Activated T-helper 9 cell treated with anti-CD3 and anti-CD28 coated beads, Interleukin-2, amount 50 U/mL, for 16 hours (primary cell): ENCODE data around the gene GPR161.

Source experiments
- DNase-seq: peaks from one replicate; pipeline ENCODE4 v3.0.0-alpha.2; 2020; ENCODE audit warnings: low read depth

Gene GPR161

DNA sequence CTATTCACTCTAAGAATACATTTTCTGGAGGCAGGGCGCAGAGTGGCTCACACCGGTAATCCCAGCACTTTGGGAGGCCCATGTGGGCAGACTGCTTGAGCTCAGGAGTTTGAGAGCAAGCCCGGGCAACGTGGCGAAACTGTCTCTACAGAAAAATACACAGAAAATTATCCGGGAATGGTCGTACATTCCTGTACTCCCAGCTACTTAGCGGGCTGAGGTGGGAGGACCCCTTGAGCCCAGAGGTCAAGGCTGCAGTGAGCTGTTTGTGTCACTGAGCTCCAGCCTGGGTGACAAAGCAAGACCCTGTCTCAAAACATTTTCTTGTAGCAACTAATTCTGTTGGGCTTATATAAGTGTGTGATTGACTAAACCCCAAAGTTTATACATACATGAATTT is 30.5 kb downstream of the GPR161 start:
- DNase-seq, result no peak

DNA sequence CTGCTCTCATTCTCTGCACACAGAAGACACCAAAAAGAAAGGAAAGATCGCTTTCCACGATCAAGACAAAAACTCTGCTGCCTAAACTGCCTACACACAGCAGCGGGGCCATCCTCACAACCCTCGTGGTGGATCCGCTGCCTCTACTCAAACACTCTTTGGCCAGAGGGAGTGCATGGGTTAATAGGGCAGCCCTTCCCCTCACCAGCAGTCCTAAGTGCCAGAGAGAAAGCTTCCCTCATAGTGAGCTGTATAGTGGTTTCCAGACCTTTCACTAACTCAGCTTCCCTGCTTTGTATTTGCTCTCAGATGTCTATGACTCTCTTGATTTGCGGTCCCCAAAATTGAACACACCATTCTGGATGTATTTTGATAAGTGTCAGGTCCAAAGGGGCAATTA is 30.9 kb downstream of the GPR161 start:
- DNase-seq, result no peak

DNA sequence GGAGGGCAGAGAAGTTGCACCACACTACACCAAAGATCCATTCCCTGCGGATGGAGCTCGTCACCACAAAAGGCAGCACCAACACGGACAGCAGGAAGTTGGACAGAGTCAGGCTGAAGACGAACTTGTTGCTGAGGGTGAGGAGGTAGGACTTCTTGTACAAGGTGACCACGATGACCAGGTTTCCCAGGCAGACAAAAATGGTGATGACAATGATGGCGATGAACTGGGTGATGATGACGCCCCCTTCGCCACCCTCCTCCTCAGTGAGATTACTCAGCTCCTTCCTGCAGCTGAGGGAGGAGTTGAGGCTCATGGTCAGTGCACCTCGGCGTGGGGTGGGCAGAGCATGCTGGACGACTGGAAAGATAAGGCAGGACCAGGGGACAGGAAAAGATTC is 32.2 kb downstream of the GPR161 start:
- no peak for DNase-seq

DNA sequence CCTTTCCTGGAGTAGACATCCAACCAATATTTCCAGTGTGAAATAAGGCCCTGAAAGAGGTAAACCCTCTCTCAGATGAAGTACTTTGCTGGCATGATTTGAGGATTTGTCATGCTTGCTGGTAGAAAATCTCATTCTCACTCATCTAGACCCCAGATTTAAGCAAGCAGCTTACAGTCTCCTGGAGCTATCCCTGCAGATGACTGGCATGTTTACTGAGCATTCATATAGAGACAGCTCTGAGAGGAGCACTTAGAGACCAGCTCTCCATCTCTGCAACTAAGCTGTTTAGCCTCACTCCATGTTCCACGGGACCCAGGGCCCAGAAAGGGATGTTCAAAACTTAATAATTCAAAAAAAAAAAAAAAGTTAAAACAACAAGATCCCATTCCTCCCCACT is 34.2 kb downstream of the GPR161 start:
- DNase-seq, result no peak

DNA sequence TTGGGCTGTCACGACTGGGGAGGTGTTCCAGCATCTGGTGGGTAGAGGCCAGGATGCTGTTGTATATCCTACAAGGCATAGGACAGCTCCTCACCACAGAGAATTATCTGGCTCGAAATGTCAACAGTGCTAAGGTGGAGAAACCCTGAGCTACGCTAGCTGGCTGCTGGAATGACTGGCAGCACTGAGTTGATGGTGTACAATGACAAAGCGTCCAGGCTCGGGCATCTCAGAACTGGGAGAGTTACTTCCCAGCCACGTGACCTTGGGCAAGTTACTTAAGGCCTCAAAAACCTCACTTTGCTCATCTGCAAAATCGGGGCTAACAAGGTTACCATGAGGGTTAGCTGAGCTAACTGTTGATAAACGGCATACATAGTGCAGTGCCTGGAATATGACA is 35.4 kb downstream of the GPR161 start:
- no peak for DNase-seq

DNA sequence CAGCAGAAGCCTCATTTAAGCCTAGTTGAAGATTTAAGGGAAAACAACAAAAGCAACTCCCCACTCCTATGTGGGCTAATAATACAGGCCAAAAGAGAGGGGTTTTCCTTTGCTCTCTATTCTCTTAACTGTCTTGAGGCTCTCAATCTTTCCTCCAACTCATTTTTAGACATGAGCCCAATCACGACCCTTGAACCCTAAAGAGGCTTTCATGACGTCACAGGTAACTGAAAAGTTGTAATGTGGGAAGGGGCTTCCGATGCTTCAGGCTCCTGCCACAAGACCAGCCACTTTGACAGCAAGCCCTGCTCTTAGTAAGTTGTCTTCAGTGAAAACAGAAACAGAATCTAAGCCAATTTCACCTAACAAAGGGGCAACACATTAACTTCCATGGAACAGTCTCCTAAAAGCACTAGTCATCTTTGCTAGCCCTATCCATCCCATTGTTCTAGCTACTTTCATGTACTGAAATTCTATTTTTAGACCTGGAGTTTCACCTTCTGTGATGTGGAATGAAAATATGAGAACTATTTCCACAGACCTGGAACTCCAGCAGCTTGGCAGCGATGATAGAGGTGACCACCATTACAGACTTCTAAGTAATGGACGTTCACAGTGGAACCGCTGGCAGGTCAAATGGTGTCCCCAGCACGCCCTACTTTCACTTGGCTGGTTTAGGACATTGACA is 36.3 kb downstream of the GPR161 start:
- DNase-seq, result no peak

DNA sequence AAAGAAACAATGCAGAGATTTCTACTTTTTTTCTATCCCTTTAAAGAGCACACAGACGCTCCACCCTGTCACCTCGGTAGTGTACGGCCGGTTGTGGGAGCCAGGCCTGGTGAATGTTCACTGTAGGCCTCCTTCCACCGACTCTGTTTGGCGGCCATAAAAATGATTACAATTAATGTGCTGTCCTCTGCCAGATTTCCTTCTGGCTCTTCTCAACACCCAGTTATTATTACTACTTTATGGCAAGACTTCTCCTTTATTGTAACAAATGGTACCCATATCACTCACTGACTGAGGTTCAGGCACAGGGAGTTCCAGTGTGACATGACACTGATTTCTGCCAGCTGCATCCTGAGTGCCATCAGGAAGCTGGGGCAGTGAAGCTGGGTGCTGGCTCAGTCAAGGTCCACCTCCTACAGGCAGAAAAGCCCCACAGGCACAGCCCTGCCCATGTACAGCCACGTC is 37.4 kb downstream of the GPR161 start:
- no peak for DNase-seq

DNA sequence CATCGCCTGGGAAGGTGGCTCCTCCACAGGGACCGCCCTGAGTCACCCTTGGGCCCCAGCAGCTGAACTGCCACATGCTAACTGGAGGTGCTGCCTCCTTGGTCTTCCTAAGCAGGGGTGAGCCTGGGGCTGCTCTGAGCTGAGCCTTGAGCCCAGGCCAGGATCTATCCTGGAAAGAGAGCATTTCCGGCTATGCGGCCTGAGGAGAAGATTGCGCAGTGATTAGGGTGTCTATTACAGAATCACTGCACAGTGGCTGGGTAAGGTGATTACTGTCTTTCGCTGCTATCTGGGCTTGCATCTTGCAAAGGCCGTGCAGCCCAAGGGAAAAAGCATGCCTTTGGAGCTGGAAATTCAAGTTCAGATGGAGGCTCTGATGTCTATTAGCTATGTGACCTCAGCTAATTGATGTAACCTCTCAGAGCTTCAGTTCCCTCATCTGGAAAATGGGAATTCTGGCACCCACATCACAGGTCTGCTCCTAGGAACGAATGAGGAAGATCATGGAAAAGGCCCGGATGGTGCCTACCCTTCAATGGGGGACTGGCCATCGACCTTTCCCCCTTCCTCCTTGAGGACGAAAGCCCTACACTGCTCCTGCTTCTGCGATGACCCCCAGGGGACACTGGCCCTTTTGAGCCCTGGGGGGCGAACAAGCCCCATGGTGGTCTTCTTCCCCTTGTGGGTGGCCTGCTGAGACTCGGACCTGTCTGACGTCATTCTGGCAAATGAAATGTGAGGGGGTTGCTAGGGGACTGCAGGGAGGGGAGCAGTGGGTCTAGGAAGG is 38.0 kb downstream of the GPR161 start:
- DNase-seq, result no peak

DNA sequence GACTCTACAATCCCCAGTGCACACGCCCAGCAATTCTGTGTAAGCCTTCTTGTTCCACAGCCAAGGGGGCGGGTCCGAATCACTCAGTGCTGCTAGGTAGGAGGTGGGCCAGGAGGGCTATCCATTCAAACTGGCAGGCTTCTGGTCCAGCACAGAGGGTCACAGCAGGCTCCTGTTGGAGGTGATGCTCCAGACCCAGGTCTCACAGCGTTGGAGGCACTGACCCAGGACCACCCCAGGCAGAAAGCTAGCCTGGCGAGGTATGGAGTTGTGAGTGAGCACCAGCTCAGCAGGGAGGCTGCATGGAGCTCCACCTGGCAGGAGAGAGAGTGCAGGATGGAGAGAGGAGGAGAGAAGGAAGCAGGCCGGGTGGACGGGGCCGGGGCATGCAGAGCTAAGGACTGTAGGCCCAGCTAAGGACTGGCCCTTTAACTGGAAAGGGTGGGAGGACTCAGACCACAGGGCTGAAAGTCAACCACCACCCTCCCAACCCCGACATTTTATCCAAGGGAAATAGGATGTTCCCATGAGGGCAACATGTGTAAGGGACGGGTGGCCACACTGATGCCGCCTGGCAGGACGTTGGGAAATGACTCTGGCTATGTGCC is 38.7 kb downstream of the GPR161 start:
- DNase-seq, result no peak

DNA sequence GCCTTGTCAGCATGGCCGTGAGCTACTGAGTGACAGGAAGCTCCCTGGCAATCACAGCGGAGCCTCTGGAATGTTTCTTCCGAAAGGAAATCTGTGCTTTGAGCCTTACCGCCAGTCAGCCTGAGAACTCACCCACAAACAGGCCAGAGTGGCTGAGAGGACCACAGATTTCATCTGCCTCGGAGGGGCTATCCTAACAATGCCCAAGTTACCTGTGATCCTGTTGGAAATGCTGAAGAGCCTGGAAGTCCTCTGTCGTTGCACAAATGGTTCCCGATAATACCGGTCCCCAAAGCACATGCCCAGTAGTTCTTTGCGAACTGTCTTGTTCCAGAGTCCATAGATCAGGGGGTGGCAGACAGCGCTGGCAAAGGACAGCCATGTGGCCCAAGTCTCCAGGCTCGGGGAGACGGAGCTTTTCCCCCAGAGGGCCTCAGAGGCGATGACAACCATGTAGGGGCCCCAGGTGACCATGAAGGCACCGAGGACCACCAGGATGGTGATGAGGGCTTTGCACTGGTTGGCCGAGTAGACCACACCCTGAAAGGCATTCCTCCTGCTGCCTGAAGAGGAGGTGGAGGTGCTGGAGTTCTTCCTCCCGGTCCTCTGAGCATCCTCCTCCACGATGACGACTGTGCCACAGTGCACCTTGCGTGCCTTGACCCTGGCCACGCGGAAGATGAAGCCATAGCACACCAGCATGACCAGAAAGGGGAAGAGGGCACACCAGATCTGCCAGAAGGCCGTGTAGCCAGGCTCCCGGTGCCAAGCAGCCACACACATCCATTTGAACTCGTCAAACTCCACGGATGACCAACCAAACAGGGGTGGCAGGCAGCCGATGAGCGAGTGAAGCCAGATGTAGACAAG is 40.2 kb downstream of the GPR161 start:
- DNase-seq, result no peak

DNA sequence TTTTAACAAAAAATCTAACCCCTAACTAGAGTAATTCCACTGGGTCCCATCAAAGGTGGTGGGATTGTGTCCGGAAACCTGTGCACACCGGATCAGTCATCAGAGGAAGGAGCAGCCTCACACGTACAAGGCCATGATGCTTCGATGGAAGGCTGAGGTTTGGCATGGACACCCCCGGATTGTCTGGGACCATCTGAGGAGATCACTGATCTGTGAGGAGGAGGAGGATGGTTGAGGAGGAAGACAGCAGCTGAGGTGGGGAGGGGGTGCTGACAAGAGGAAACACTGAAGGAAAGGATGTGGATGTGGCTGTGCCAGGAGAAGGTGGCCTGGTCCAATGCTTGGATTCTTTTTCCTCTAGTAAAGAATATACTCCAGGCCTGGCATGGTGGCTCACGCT is 41.3 kb downstream of the GPR161 start:
- DNase-seq, result no peak

DNA sequence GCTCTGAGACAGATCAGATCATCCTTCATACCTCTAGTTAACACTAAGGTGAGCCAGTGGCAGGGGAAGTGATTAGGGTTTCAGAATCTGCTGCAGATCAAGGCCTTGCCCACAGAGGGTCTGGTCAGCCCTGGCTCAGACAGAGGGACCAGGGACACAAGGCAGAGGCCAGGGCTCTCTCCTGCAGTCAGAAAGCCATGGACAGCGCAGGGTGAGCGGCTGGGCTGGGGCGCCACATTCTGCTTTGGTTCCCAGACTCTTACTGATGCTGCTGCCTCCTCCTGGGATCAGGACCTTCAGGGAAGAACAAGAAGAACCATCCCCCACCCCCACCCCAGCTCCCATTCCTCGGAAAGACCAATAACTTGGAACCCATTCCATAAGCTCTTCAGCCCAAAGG is 43.1 kb downstream of the GPR161 start:
- no peak for DNase-seq

DNA sequence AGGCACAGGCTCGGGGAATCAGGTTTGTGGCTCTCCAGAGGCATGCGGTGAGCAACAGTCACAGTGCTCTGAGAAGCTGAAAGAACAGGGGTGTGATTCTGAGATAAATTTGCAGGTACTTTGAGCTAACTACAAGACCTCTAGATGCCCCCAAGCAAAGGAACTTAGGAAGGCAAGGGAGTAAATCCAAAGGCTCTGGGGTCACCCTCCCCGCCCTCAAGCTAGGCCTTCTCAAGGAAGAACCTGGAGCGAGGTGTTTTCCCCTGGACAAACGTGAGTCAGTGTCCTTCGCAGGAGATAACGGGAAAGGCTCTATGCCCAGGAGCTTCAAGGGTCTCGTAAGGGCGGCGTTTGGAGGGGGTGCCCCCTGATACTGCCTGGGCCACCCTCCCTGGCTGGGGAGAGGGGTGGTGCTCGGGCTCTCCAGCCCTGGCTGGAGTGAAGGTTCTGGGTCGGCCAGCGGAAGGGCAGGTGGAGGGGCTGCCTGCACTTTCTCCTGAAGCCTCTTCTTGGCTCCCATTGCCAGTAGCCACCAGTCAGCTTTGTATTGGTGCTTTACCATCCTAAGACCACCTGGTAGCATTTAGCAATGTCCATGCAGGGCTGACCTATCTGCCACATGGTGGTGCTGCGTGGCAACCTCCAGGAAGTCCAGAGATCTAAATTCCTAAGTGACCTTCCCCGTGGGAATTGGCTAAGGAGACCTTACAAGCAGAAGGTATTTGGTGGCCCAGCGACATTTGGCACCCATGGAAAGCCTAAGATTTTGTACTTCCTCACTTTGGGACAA is 44.0 kb downstream of the GPR161 start:
- DNase-seq, result no peak

DNA sequence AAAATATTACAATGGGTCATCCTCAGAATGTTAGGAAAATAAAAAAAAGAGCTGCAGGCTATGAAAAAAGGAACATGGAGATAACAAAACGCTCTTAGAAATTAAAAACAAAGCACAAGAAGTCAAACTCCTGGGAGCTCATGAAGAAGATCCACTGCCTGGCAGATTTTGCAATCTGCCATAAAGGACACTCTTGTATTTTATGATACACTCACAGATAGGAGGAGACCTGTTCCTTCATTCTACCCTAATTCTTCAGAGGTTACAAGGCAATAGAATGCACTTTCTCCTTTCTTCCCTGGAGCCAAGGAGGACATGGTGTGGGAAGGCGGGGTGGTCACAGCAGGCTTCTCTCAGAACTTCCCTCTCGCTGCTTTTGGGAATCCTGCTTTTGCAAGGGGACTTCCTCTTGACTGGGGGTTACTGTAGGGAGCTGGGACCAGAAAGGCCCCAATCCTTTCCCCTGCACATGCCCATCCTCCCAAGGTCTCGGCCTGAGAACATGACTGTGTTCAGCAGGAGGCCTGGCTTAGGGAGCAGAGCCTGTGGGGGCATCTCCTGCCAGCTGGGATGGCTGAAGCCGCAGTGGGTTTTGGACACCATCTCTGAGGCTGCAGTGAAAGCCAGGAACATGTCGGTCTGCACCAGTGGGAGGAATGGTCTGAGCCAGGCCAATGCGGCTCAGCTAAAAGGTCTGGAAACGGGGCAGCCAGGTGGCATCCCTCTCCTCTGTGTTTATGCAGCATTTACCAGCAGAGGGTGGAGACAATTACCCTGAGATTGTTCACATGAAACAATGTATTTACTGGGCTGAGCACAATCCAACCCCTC is 44.8 kb downstream of the GPR161 start:
- DNase-seq, result no peak

DNA sequence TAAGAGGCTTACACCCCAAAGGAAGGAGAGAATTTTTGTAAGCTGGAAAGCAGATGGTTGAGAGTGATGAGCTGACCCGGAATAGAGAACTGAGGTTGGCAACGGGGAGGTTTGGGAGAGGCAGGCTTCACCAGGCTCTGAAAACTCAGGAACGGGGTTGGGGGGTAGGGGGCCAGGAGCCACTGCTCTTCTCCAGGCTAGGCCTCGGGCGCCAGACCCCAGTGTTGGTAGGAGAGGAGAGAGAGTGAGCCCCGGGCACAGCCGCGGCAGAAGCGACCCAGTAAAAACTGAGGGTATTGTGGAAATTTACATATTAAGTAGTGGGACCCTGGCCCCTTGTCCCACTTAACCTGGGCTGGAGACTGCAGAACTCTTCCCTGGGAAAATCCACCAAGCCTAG is 45.7 kb downstream of the GPR161 start:
- no peak for DNase-seq

DNA sequence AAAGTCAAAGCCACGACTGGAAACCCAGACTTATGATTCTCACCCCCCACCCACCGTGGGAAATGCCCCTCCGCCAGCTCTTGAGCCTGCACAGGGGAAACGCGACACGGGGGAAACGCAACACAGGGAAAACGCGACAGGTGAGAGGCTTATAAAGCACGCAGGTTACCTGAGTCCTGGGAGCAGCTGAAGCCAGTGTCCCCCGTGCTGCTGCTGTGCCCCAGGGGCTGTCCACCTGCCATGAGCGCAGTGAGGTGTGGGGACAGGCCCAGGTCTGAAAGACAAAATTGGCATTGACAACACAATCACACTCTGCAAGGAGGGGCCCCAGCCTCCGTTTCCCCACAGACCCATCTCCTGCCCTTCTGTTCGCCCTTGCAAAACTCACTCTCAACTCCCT is 46.3 kb downstream of the GPR161 start:
- no peak for DNase-seq

DNA sequence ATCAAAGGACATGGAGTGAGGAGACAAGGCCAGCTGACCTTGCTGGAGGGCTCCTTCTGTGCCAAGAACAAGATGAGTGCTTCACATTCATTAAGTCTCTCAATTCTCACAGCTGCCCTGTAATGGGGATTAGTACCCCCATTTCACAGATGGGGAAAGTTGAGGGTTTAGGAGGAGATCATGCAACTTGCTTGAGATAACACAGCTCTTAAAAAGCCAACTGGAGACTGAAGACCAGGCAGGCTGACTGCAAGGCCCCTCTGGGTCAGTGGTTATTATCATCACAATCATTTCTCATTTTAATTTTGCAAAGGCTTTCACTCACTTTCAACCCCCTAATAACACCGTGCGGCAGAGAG is 46.8 kb downstream of the GPR161 start:
- DNase-seq, result no peak

DNA sequence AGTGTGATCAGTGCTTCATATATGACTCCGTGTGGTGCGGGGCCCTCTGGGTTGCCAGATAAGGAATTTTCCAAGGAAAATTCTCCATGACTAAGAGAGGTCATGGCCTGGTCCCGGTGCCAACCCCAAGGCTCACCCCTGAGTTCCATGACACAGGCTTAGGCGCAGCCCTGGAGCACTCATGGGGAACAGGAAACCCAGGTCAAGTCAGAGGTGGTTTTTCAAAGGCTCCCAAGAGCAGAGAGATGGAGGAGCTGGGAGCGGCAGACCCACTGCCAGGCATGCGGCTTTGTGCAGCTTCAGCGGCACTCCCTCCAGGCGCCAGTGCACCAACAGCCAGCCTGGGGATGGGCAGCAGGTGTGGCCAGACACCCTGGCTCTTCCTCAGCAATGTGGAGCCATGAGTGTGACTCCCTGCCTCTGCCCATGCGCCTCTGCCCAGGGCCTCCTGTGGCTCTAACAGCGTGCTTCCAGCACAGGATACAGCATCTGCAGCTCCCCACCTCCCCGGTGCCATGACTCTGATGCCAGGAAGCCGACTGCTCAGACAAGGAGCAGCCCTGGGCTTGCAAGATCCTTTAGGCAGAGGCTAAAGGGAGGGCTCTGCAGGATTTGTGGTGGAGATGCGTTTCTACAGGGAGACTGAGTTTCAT is 47.3 kb downstream of the GPR161 start:
- DNase-seq, result no peak

DNA sequence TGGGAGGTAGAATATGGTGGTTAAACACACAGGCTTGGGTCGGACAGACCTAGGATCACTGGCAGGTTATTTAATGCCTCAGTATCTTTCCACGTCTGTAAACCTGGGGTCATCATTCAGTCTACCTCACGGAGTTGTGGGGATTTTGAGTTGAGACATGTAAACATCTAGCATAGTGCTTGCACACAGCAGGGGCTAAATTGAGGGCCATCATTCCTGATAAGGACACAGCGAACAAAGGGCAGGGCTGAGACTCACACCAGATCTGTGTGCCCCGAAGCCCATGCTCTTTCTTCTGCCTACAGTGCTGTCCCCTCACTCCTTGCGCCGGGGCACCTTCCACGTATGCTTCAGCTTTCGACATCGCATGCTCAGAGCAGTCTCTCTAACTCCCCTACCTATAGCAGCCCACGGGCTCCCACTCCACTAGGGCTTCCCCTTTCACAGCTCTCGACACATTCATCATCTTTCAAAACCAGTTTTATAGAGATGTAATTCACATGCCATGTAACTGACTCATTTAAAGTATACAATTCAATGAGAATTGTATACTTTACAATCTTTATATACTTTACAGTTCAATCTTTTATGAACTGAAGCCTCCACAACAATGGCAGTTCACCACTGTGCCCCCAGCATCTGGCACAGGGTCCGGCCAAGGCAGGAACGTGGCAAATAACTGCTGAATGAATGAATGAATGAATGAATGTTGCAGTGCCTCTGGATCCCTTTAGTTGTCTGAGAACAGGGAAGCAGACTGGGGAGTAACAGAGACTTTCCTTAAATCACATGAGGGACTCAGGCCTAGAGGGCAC is 48.0 kb downstream of the GPR161 start:
- no peak for DNase-seq
